ENCODE measurements around the gene ATP2B2.

The ATP2B2 gene

DNA sequence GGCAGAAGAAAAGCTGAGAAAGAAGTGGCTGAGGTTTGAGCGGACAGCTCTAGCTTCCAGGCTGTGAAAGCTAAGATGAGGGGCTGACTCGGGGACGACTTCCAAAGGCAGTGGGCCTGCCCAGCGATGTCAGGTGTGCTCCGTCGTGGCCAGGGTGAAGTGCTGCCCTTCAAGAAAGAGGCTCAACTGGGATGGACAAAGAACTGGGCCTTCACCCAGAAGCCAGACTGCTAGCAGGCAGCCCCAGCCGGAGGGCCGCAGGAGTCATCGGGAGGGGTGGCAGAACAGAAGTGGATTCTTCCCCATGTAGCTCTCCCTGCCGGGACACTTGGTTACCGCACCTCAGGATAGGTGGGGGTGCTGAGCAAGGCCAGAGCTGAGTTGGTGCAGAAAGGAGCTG is 171.3 kb downstream of the ATP2B2 start:
- WGBS (ENCODE audit: extremely low coverage, insufficient coverage, insufficient read length), result no CpG with 5 or more reads among the region's 11 CpGs
- H3K14ac ChIP-seq (ENCODE audit: low read length), result no peak overlapping the region

DNA sequence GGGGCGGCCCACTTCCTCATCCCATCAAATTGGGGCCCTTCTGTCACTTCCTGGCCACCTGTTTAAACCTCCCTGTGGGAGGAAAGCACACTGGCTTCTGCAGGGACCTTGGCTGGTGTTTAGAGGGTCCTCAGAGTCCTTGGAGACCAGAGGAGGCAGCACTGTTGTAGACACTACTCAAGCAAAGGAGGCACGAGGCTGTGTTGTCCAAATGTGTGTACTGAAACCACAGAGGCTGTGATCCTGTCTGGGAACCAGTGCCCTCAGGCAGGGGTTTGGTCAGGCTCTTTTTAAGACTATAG is 172.1 kb downstream of the ATP2B2 start:
- Histone ChIP-seq H2BK12ac (ENCODE audit: low read length) (no peak overlapping the region), H3K79me2 (ENCODE audit: control insufficient read depth, insufficient read depth, low read length, poor library complexity) (no peaks in the 10 kb centered on the region), H4K91ac (ENCODE audit: low read depth, low read length) (no peak overlapping the region), H3K79me1 (ENCODE audit: low read length) (no peaks in the 10 kb centered on the region), H2BK5ac (ENCODE audit: low read depth, low read length, poor library complexity) (no peak overlapping the region), H3K9ac (ENCODE audit: low read length) (no peak overlapping the region), H3K27me3 (ENCODE audit: insufficient read depth, low read length) (peaks cover 3% of the 10 kb centered on the region), H4K8ac (ENCODE audit: low read depth, low read length) (no peak overlapping the region), H3K23ac (ENCODE audit: low read length) (no peak overlapping the region), H3K4me3 (ENCODE audit: low read depth, low read length) (no peak overlapping the region), H3K27ac (ENCODE audit: low read depth, low read length) (no peak overlapping the region), H3K36me3 (ENCODE audit: control insufficient read depth in 1 of 2, insufficient read depth in 2 of 2, low read length in 2 of 2) (no peaks in the 10 kb centered on the region), H4K12ac (ENCODE audit: low read depth, low read length) (no peak overlapping the region), H3K4ac (ENCODE audit: low read depth, low read length) (no peak overlapping the region), H3K18ac (ENCODE audit: low read length) (no peak overlapping the region), H2BK120ac (ENCODE audit: insufficient read depth, low read length, poor library complexity) (no peak overlapping the region), H3K9me3 (ENCODE audit: insufficient read depth, low read depth, low read length) (no peaks in the 10 kb centered on the region), H3K4me1 (ENCODE audit: control insufficient read depth in 1 of 2, insufficient read depth in 2 of 2, low read length in 2 of 2) (no peaks in the 10 kb centered on the region), H2AK5ac (ENCODE audit: low read length) (no peak overlapping the region), H3K14ac (ENCODE audit: low read length) (no peak overlapping the region), H3K4me2 (ENCODE audit: low read length) (no peak overlapping the region), H2AFZ (ENCODE audit: insufficient read depth, low read length, poor library complexity) (no peak overlapping the region)
- no peak for DNase-seq
- no CpG with 5 or more reads among the region's 2 CpGs for WGBS (ENCODE audit: extremely low coverage, insufficient coverage, insufficient read length)

More for the DNA sequence above, 171.3 kb downstream of the ATP2B2 start:
- Histone ChIP-seq H3K79me1 (ENCODE audit: low read length) (no peaks in the 10 kb centered on the region), H2BK120ac (ENCODE audit: insufficient read depth, low read length, poor library complexity) (no peak overlapping the region), H3K4ac (ENCODE audit: low read depth, low read length) (no peak overlapping the region), H3K4me1 (ENCODE audit: control insufficient read depth in 1 of 2, insufficient read depth in 2 of 2, low read length in 2 of 2) (no peaks in the 10 kb centered on the region), H3K9ac (ENCODE audit: low read length) (no peak overlapping the region), H3K27ac (ENCODE audit: low read depth, low read length) (no peak overlapping the region), H2BK5ac (ENCODE audit: low read depth, low read length, poor library complexity) (no peak overlapping the region), H3K27me3 (ENCODE audit: insufficient read depth, low read length) (peaks cover 3% of the 10 kb centered on the region), H4K8ac (ENCODE audit: low read depth, low read length) (no peak overlapping the region), H3K36me3 (ENCODE audit: control insufficient read depth in 1 of 2, insufficient read depth in 2 of 2, low read length in 2 of 2) (no peaks in the 10 kb centered on the region), H2AFZ (ENCODE audit: insufficient read depth, low read length, poor library complexity) (no peak overlapping the region), H2BK12ac (ENCODE audit: low read length) (no peak overlapping the region), H3K9me3 (ENCODE audit: insufficient read depth, low read depth, low read length) (no peaks in the 10 kb centered on the region), H3K18ac (ENCODE audit: low read length) (no peak overlapping the region), H3K4me2 (ENCODE audit: low read length) (no peak overlapping the region), H4K91ac (ENCODE audit: low read depth, low read length) (no peak overlapping the region), H3K79me2 (ENCODE audit: control insufficient read depth, insufficient read depth, low read length, poor library complexity) (no peaks in the 10 kb centered on the region), H4K12ac (ENCODE audit: low read depth, low read length) (no peak overlapping the region), H2AK5ac (ENCODE audit: low read length) (no peak overlapping the region), H3K4me3 (ENCODE audit: low read depth, low read length) (no peak overlapping the region), H3K23ac (ENCODE audit: low read length) (no peak overlapping the region)
- no peak for DNase-seq

GRCh38 chr3:10332481-10333348 is 172.7 kb downstream of the ATP2B2 start:
- no peaks in the 10 kb centered on the region for H3K4me1 ChIP-seq (ENCODE audit: control insufficient read depth in 1 of 2, insufficient read depth in 2 of 2, low read length in 2 of 2)
- no peaks in the 10 kb centered on the region for H3K36me3 ChIP-seq (ENCODE audit: control insufficient read depth in 1 of 2, insufficient read depth in 2 of 2, low read length in 2 of 2)
- no peak overlapping the region for H4K8ac ChIP-seq (ENCODE audit: low read depth, low read length)
- H3K79me1 ChIP-seq (ENCODE audit: low read length), result no peaks in the 10 kb centered on the region
- H3K79me2 ChIP-seq (ENCODE audit: control insufficient read depth, insufficient read depth, low read length, poor library complexity), result no peaks in the 10 kb centered on the region
- no CpG with 5 or more reads among the region's 20 CpGs for WGBS (ENCODE audit: extremely low coverage, insufficient coverage, insufficient read length)
- H3K23ac ChIP-seq (ENCODE audit: low read length), result no peak overlapping the region
- no peak overlapping the region for H2AK5ac ChIP-seq (ENCODE audit: low read length)
- H2AFZ ChIP-seq (ENCODE audit: insufficient read depth, low read length, poor library complexity), result no peak overlapping the region
- H3K4me2 ChIP-seq (ENCODE audit: low read length), result no peak overlapping the region
- no peak for DNase-seq
- H3K4me3 ChIP-seq (ENCODE audit: low read depth, low read length), result no peak overlapping the region
- no peak overlapping the region for H2BK120ac ChIP-seq (ENCODE audit: insufficient read depth, low read length, poor library complexity)
- no peak overlapping the region for H3K18ac ChIP-seq (ENCODE audit: low read length)
- H2BK12ac ChIP-seq (ENCODE audit: low read length), result no peak overlapping the region
- no peak overlapping the region for H3K14ac ChIP-seq (ENCODE audit: low read length)
- H4K12ac ChIP-seq (ENCODE audit: low read depth, low read length), result no peak overlapping the region
- no peak overlapping the region for H2BK5ac ChIP-seq (ENCODE audit: low read depth, low read length, poor library complexity)
- H3K4ac ChIP-seq (ENCODE audit: low read depth, low read length), result no peak overlapping the region
- H3K9me3 ChIP-seq (ENCODE audit: insufficient read depth, low read depth, low read length), result no peaks in the 10 kb centered on the region
- H4K91ac ChIP-seq (ENCODE audit: low read depth, low read length), result no peak overlapping the region
- no peak overlapping the region for H3K9ac ChIP-seq (ENCODE audit: low read length)
- H3K27me3 ChIP-seq (ENCODE audit: insufficient read depth, low read length), result peaks cover 3% of the 10 kb centered on the region
- H3K27ac ChIP-seq (ENCODE audit: low read depth, low read length), result no peak overlapping the region

- H3K18ac ChIP-seq (ENCODE audit: low read length), result no peak overlapping the region
- no peak overlapping the region for H2AFZ ChIP-seq (ENCODE audit: insufficient read depth, low read length, poor library complexity)
- no peak overlapping the region for H2BK120ac ChIP-seq (ENCODE audit: insufficient read depth, low read length, poor library complexity)
- H3K79me2 ChIP-seq (ENCODE audit: control insufficient read depth, insufficient read depth, low read length, poor library complexity), result no peaks in the 10 kb centered on the region
- no peak overlapping the region for H4K8ac ChIP-seq (ENCODE audit: low read depth, low read length)
- WGBS (ENCODE audit: extremely low coverage, insufficient coverage, insufficient read length), result no CpG with 5 or more reads among the region's 8 CpGs
- H3K4ac ChIP-seq (ENCODE audit: low read depth, low read length), result no peak overlapping the region
- no peaks in the 10 kb centered on the region for H3K36me3 ChIP-seq (ENCODE audit: control insufficient read depth in 1 of 2, insufficient read depth in 2 of 2, low read length in 2 of 2)
- no peak overlapping the region for H4K91ac ChIP-seq (ENCODE audit: low read depth, low read length)
- H3K27me3 ChIP-seq (ENCODE audit: insufficient read depth, low read length), result peaks cover 3% of the 10 kb centered on the region
- no peak overlapping the region for H3K14ac ChIP-seq (ENCODE audit: low read length)
- H3K4me2 ChIP-seq (ENCODE audit: low read length), result no peak overlapping the region
- H4K12ac ChIP-seq (ENCODE audit: low read depth, low read length), result no peak overlapping the region
- no peaks in the 10 kb centered on the region for H3K4me1 ChIP-seq (ENCODE audit: control insufficient read depth in 1 of 2, insufficient read depth in 2 of 2, low read length in 2 of 2)
- no peak overlapping the region for H2BK5ac ChIP-seq (ENCODE audit: low read depth, low read length, poor library complexity)
- no peak overlapping the region for H3K23ac ChIP-seq (ENCODE audit: low read length)
- no peak overlapping the region for H3K9ac ChIP-seq (ENCODE audit: low read length)
- H3K27ac ChIP-seq (ENCODE audit: low read depth, low read length), result no peak overlapping the region
- no peak for DNase-seq
- H3K9me3 ChIP-seq (ENCODE audit: insufficient read depth, low read depth, low read length), result no peaks in the 10 kb centered on the region
- no peak overlapping the region for H2AK5ac ChIP-seq (ENCODE audit: low read length)
- no peak overlapping the region for H3K4me3 ChIP-seq (ENCODE audit: low read depth, low read length)
- H2BK12ac ChIP-seq (ENCODE audit: low read length), result no peak overlapping the region
- H3K79me1 ChIP-seq (ENCODE audit: low read length), result no peaks in the 10 kb centered on the region
These were observed 174.1 kb downstream of the ATP2B2 start for GRCh38 chr3:10331320-10331719.
